Neural cell (in vitro differentiated cells): Measurements from ENCODE around the gene RGL1. TPM values are rescaled to one million over a fixed set of nuclear protein-coding genes. Genes with fewer than 3 reads are reported as not detected.

ENCODE experiments used
- H2AFZ ChIP-seq: fragments of 200-600, 300-800 bp; sonication (generic), shearing (Covaris generic); 2 replicates; pipeline ENCODE4 v1.6.0; 2014; ENCODE audit warnings: low read depth, mild to moderate bottlenecking, antibody characterized with exemption, low read length, moderate library complexity
- H3F3A ChIP-seq: fragments of 200-600 bp; shearing (Covaris generic); 2 replicates; pipeline ENCODE4 v1.6.1; 2016; ENCODE audit warnings: mild to moderate bottlenecking, moderate library complexity, mixed read lengths, antibody characterized with exemption, low read length; ENCODE audit not compliant: insufficient read depth, poor library complexity, severe bottlenecking
- H3K27ac ChIP-seq: fragments of 200-600, 300-800 bp; sonication (generic), shearing (Covaris generic); 2 replicates; pipeline ENCODE4 v1.5.1; 2014; ENCODE audit warnings: mild to moderate bottlenecking, low read length, moderate library complexity
- H3K27me3 ChIP-seq: fragments of 300-800, 200-600 bp; sonication (generic), shearing (Covaris generic); 2 replicates; pipeline ENCODE4 v1.6.0; 2014; ENCODE audit warnings: mild to moderate bottlenecking, low read depth, low read length, moderate library complexity; ENCODE audit not compliant: insufficient read depth
- H3K36me3 ChIP-seq: fragments of 300-800, 200-600 bp; sonication (generic), shearing (Covaris generic); 2 replicates; pipeline ENCODE4 v1.5.1; 2014; ENCODE audit warnings: mild to moderate bottlenecking, antibody characterized with exemption, low read length, moderate library complexity; ENCODE audit not compliant: insufficient read depth
- H3K4me2 ChIP-seq: fragments of 300-800, 200-600 bp; sonication (generic), shearing (Covaris generic); 2 replicates; pipeline ENCODE4 v1.6.0; 2014; ENCODE audit warnings: mild to moderate bottlenecking, low read length
- H3K4me3 ChIP-seq: fragments of 300-800, 200-600 bp; sonication (generic), shearing (Covaris generic); 2 replicates; pipeline ENCODE4 v1.5.1; 2014; ENCODE audit warnings: mild to moderate bottlenecking, low read length, moderate library complexity
- H3K79me2 ChIP-seq: fragments of 200-600 bp; shearing (Covaris generic); replicated peaks from 2 replicates; pipeline ENCODE4 v1.6.0; 2014; ENCODE audit warnings: mild to moderate bottlenecking, low read length, moderate library complexity; ENCODE audit not compliant: insufficient read depth
- H3K9ac ChIP-seq: fragments of 300-800, 200-600 bp; sonication (generic), shearing (Covaris generic); 2 replicates; pipeline ENCODE4 v1.6.1; 2016; ENCODE audit warnings: mild to moderate bottlenecking, low read length, mixed read lengths
- H3K9me2 ChIP-seq: fragments of 200-600 bp; shearing (Covaris generic); 2 replicates; pipeline ENCODE4 v1.6.1; 2016; ENCODE audit warnings: mild to moderate bottlenecking, low read length, mixed read lengths; ENCODE audit not compliant: insufficient read depth
- H3K9me3 ChIP-seq: fragments of 200-600, 300-800 bp; sonication (generic), shearing (Covaris generic); 2 replicates; pipeline ENCODE4 v1.6.1; 2016; ENCODE audit warnings: mild to moderate bottlenecking, mixed run types, low read length, moderate library complexity, mixed read lengths
- H4K20me1 ChIP-seq: fragments of 200-600 bp; shearing (Covaris generic); 2 replicates; pipeline ENCODE4 v1.6.1; 2016; ENCODE audit warnings: mild to moderate bottlenecking, mixed run types; ENCODE audit not compliant: insufficient read depth
- CTCF ChIP-seq: fragments of 450-650 bp; IDR thresholded peaks from 2 replicates; pipeline ENCODE4 v1.5.1; 2014; ENCODE audit warnings: antibody characterized with exemption, mild to moderate bottlenecking, moderate library complexity; ENCODE audit not compliant: poor library complexity, severe bottlenecking
- EP300 ChIP-seq: fragments of 450-650 bp; conservative IDR thresholded peaks from 2 replicates; pipeline ENCODE4 v1.6.1; 2014; ENCODE audit warnings: antibody characterized with exemption, mild to moderate bottlenecking, moderate library complexity; ENCODE audit not compliant: poor library complexity, severe bottlenecking
- EZH2 ChIP-seq: fragments of 200-600, 300-800 bp; shearing (Covaris generic), sonication (generic); IDR thresholded peaks from 2 replicates; pipeline ENCODE4 v1.6.1; 2014; ENCODE audit warnings: antibody characterized with exemption, low read length, borderline replicate concordance, mild to moderate bottlenecking; ENCODE audit not compliant: insufficient read depth, poor library complexity, severe bottlenecking
- MXI1 ChIP-seq: fragments of 450-650 bp; conservative IDR thresholded peaks from 2 replicates; pipeline ENCODE4 v1.6.1; 2014; ENCODE audit warnings: antibody characterized with exemption, mild to moderate bottlenecking; ENCODE audit not compliant: poor library complexity, severe bottlenecking
- POLR2AphosphoS5 ChIP-seq: IDR thresholded peaks from 2 replicates; pipeline ENCODE4 v1.6.1; 2012
- RAD21 ChIP-seq: fragments of 450-650 bp; conservative IDR thresholded peaks from 2 replicates; pipeline ENCODE4 v1.6.1; 2014; ENCODE audit warnings: antibody characterized with exemption, mild to moderate bottlenecking, moderate library complexity
- REST ChIP-seq: IDR thresholded peaks from 2 replicates; pipeline ENCODE4 v1.6.1; 2012; ENCODE audit warnings: borderline replicate concordance
- SMC3 ChIP-seq: fragments of 450-650 bp; conservative IDR thresholded peaks from 2 replicates; pipeline ENCODE4 v1.6.1; 2014; ENCODE audit warnings: antibody characterized with exemption, mild to moderate bottlenecking, moderate library complexity; ENCODE audit not compliant: poor library complexity
- TAF1 ChIP-seq: IDR thresholded peaks from 2 replicates; pipeline ENCODE4 v1.6.1; 2012; ENCODE audit warnings: low read depth
- polyA plus RNA-seq: library from polyadenylated mRNA; depleted of rRNA; stranded (reverse); fragments of >200 nt; gene quantifications from 2 replicates; pipeline ENCODE4 v1.2.3, GENCODE V29; 2014

RGL1 gene
- polyA plus RNA-seq, 1 donor from 2014 or later, result 14.7 TPM

GRCh38 chr1:183841550-183841949 is 36.6 kb downstream of the RGL1 start:
- Histone ChIP-seq H3K27ac (no peak overlapping the region), H3F3A (no peaks in the 10 kb centered on the region), H2AFZ (no peak overlapping the region), H3K9me3 (no peaks in the 10 kb centered on the region), H3K36me3 (no peaks in the 10 kb centered on the region), H3K9me2 (no peaks in the 10 kb centered on the region), H3K79me2 (no peaks in the 10 kb centered on the region), H4K20me1 (no peaks in the 10 kb centered on the region), H3K4me2 (no peak overlapping the region), H3K9ac (no peak overlapping the region), H3K27me3 (no peaks in the 10 kb centered on the region), H3K4me3 (no peak overlapping the region)
- TF ChIP-seq REST, result no peak
- TF ChIP-seq CTCF, result no peak
- no peak for TF ChIP-seq SMC3
- TF ChIP-seq POLR2AphosphoS5, result no peak

- no peak overlapping the region for H3K9ac ChIP-seq
- no peak for TF ChIP-seq POLR2AphosphoS5
- H3K9me3 ChIP-seq, result no peaks in the 10 kb centered on the region
- no peaks in the 10 kb centered on the region for H3K27me3 ChIP-seq
- no peaks in the 10 kb centered on the region for H3K36me3 ChIP-seq
- H3K9me2 ChIP-seq, result no peaks in the 10 kb centered on the region
- H4K20me1 ChIP-seq, result no peaks in the 10 kb centered on the region
- H3K79me2 ChIP-seq, result no peaks in the 10 kb centered on the region
- no peak overlapping the region for H3K4me3 ChIP-seq
- H3K4me2 ChIP-seq, result no peak overlapping the region
- H3F3A ChIP-seq, result no peaks in the 10 kb centered on the region
- no peak overlapping the region for H3K27ac ChIP-seq
- no peak overlapping the region for H2AFZ ChIP-seq
Observed at GRCh38 chr1:183841950-183842794, 37.3 kb downstream of the RGL1 start.

- no peaks in the 10 kb centered on the region for H3K79me2 ChIP-seq
- no peaks in the 10 kb centered on the region for H3K9me2 ChIP-seq
- TF ChIP-seq POLR2AphosphoS5 (no peak), SMC3 (no peak), TAF1 (no peak), EP300 (no peak), MXI1 (no peak), EZH2 (no peak), REST (no peak), RAD21 (no peak), CTCF (no peak)
- H3K36me3 ChIP-seq, result no peaks in the 10 kb centered on the region
- H4K20me1 ChIP-seq, result no peaks in the 10 kb centered on the region
- no peaks in the 10 kb centered on the region for H3F3A ChIP-seq
- no peaks in the 10 kb centered on the region for H3K9me3 ChIP-seq
- H2AFZ ChIP-seq, result no peak overlapping the region
- no peak overlapping the region for H3K27ac ChIP-seq
- H3K27me3 ChIP-seq, result no peaks in the 10 kb centered on the region
- H3K9ac ChIP-seq, result no peak overlapping the region
- H3K4me2 ChIP-seq, result no peak overlapping the region
- no peak overlapping the region for H3K4me3 ChIP-seq
Observed at GRCh38 chr1:183842795-183843144, 37.9 kb downstream of the RGL1 start.
